A549 (cell line): ENCODE measurements around the gene TYRO3. TPM values are rescaled to one million over a fixed set of nuclear protein-coding genes. Genes with fewer than 3 reads are reported as not detected.

Source experiments
- ATAC-seq, 2 experiments: fragments of 200-7000 bp in 1 of 2; fragments of >200 bp in 1 of 2; cut with Nextera tagmentation in 1 of 2; cut with Tn5 transposase in 1 of 2; 3 replicates each; pipeline versions ENCODE4 v1.8.0 to v1.9.1; 2018 to 2020; ENCODE audit warnings: mild to moderate bottlenecking in 1 of 2, moderate library complexity in 1 of 2
- CTCF ChIA-PET: fragments of 300-600 bp; sonication (Branson Sonifier 250); formaldehyde crosslinking; extraction: SDS; loops from one replicate; lab custom pipeline; 2021; ENCODE audit warnings: antibody characterized with exemption, inconsistent platforms; lab: Yijun Ruan, JAX
- POLR2A ChIA-PET: fragments of 350-600 bp; formaldehyde crosslinking; extraction: SDS; loops from one replicate; lab custom pipeline; 2021; ENCODE audit warnings: antibody characterized with exemption, inconsistent platforms; lab: Yijun Ruan, JAX
- DNase-seq, 2 experiments: peaks; one replicate each; pipeline versions ENCODE4 v3.0.0 to v3.0.0-alpha.2; 2011 to 2016; ENCODE audit warnings: low read depth in 1 of 2, low spot score in 1 of 2
- FAIRE-seq: peaks from 2 replicates; lab custom pipeline; 2011; peaks lifted over from hg19 to GRCh38; lab: Jason Lieb, UNC
- H3K27ac ChIP-seq, 2 experiments: fragments of >200 bp; sonication (Bioruptor Twin); formaldehyde crosslinking; 3 replicates each; pipeline ENCODE4 v1.5.1; 2016 to 2017
- H3K4me1 ChIP-seq: fragments of >200 bp; sonication (Bioruptor Twin); formaldehyde crosslinking; 3 replicates; pipeline ENCODE4 v1.6.1; 2016
- H3K4me2 ChIP-seq: fragments of >200 bp; sonication (Bioruptor Twin); formaldehyde crosslinking; 3 replicates; pipeline ENCODE4 v1.6.1; 2016
- H3K4me3 ChIP-seq: fragments of >200 bp; sonication (Bioruptor Twin); formaldehyde crosslinking; 3 replicates; pipeline ENCODE4 v1.5.1; 2016
- H3K9me3 ChIP-seq: fragments of >200 bp; sonication (Bioruptor Twin); formaldehyde crosslinking; 3 replicates; pipeline ENCODE4 v1.6.1; 2016
- ATOH8 ChIP-seq: fragments of 250-450 bp; sonication (Bioruptor Pico); IDR thresholded peaks from 2 replicates; pipeline ENCODE4 v1.5.0; 2020; ENCODE audit warnings: low read depth, mild to moderate bottlenecking, moderate library complexity
- BCL3 ChIP-seq: fragments of >200 bp; sonication (Bioruptor Twin); formaldehyde crosslinking; IDR thresholded peaks from 3 replicates; pipeline ENCODE4 v1.6.1; 2016
- BHLHE40 ChIP-seq: IDR thresholded peaks from 2 replicates; pipeline ENCODE4 v1.6.1; 2012; ENCODE audit warnings: low read depth, low read length, inconsistent platforms
- CEBPB ChIP-seq, 2 experiments: fragments of >200 bp in 1 of 2; sonication (Bioruptor Twin) in 1 of 2; formaldehyde crosslinking in 1 of 2; IDR thresholded peaks; 2 replicates each; pipeline ENCODE4 v1.6.1; 2012 to 2016
- CHD2 ChIP-seq: fragments of 150-350 bp; IDR thresholded peaks from 2 replicates; pipeline ENCODE4 v1.6.1; 2014; ENCODE audit warnings: low read length; ENCODE audit not compliant: partially characterized antibody
- E2F6 ChIP-seq: IDR thresholded peaks from 2 replicates; pipeline ENCODE4 v1.6.1; 2012; ENCODE audit warnings: low read depth, borderline replicate concordance
- EHF ChIP-seq: fragments of 250-450 bp; sonication (Bioruptor Pico); IDR thresholded peaks from 2 replicates; pipeline ENCODE4 v1.5.0; 2020; ENCODE audit warnings: mild to moderate bottlenecking
- ELK1 ChIP-seq: fragments of 150-350 bp; IDR thresholded peaks from 2 replicates; pipeline ENCODE4 v1.6.1; 2014; ENCODE audit warnings: low read depth, mild to moderate bottlenecking, low read length
- FOSB ChIP-seq: fragments of 250-450 bp; sonication (Bioruptor Pico); IDR thresholded peaks from 2 replicates; pipeline ENCODE4 v1.5.0; 2020; ENCODE audit warnings: mild to moderate bottlenecking, moderate library complexity
- FOSL2 ChIP-seq, 2 experiments: fragments of 450-650 bp in 1 of 2; fragments of >200 bp in 1 of 2; sonication (Bioruptor Twin) in 1 of 2; formaldehyde crosslinking; IDR thresholded peaks; 2 replicates each; pipeline versions ENCODE4 v1.5.0 to v1.6.1; 2016 to 2020; ENCODE audit warnings: mild to moderate bottlenecking in 1 of 2, moderate library complexity in 1 of 2
- FOXS1 ChIP-seq: fragments of 250-450 bp; sonication (Bioruptor Pico); IDR thresholded peaks from 2 replicates; pipeline ENCODE4 v1.5.0; 2020; ENCODE audit warnings: mild to moderate bottlenecking, moderate library complexity
- HDAC2 ChIP-seq: fragments of 200-600 bp; sonication (generic); IDR thresholded peaks from 2 replicates; pipeline ENCODE4 v1.6.1; 2016
- HEYL ChIP-seq: fragments of 250-450 bp; sonication (Bioruptor Pico); IDR thresholded peaks from 2 replicates; pipeline ENCODE4 v1.8.0; 2021; ENCODE audit warnings: mild to moderate bottlenecking, moderate library complexity
- HOXB13 ChIP-seq: fragments of 250-450 bp; sonication (Bioruptor Pico); IDR thresholded peaks from 2 replicates; pipeline ENCODE4 v1.5.0; 2020; ENCODE audit warnings: low read depth, mild to moderate bottlenecking, moderate library complexity
- HOXB5 ChIP-seq: fragments of 250-450 bp; sonication (Bioruptor Pico); IDR thresholded peaks from 2 replicates; pipeline ENCODE4 v1.5.0; 2020; ENCODE audit warnings: mild to moderate bottlenecking, moderate library complexity
- JUN ChIP-seq, 2 experiments: fragments of >200 bp; sonication (Bioruptor Twin); formaldehyde crosslinking; IDR thresholded peaks; 2 replicates in 1 of 2; 3 replicates in 1 of 2; pipeline ENCODE4 v1.6.1; 2016 to 2017
- MAFK ChIP-seq: fragments of 450-650 bp; IDR thresholded peaks from 2 replicates; pipeline ENCODE4 v1.6.1; 2014; ENCODE audit not compliant: partially characterized antibody
- MAX ChIP-seq: IDR thresholded peaks from 2 replicates; pipeline ENCODE4 v1.6.1; 2012
- MAZ ChIP-seq: fragments of 150-350 bp; IDR thresholded peaks from 2 replicates; pipeline ENCODE4 v1.6.1; 2014; ENCODE audit warnings: antibody characterized with exemption, low read depth, low read length, borderline replicate concordance
- NPAS2 ChIP-seq: fragments of 250-450 bp; sonication (Bioruptor Pico); IDR thresholded peaks from 2 replicates; pipeline ENCODE4 v1.8.0; 2022; ENCODE audit warnings: mild to moderate bottlenecking, moderate library complexity, borderline replicate concordance
- NR3C1 ChIP-seq: fragments of >200 bp; sonication (Bioruptor Twin); formaldehyde crosslinking; IDR thresholded peaks from 3 replicates; pipeline ENCODE4 v1.6.1; 2017
- PHF8 ChIP-seq: fragments of 200-600 bp; sonication (generic); IDR thresholded peaks from 2 replicates; pipeline ENCODE4 v1.6.1; 2016; ENCODE audit warnings: low read depth, mild to moderate bottlenecking, antibody characterized with exemption, moderate library complexity, borderline replicate concordance
- POLR2A ChIP-seq: IDR thresholded peaks from 2 replicates; pipeline ENCODE4 v1.6.1; 2012; ENCODE audit warnings: mild to moderate bottlenecking, low read length
- REST ChIP-seq: fragments of 200-600 bp; sonication (generic); IDR thresholded peaks from 2 replicates; pipeline ENCODE4 v1.6.1; 2016; ENCODE audit warnings: antibody characterized with exemption, mild to moderate bottlenecking, moderate library complexity
- RNF2 ChIP-seq: fragments of 200-600 bp; sonication (generic); IDR thresholded peaks from 2 replicates; pipeline ENCODE4 v1.6.1; 2016; ENCODE audit warnings: low read depth, mild to moderate bottlenecking, antibody characterized with exemption, moderate library complexity, borderline replicate concordance
- TFCP2L1 ChIP-seq: fragments of 250-450 bp; sonication (Bioruptor Pico); IDR thresholded peaks from 2 replicates; pipeline ENCODE4 v1.5.0; 2021; ENCODE audit warnings: mild to moderate bottlenecking
- TP53 ChIP-seq: fragments of 250-450 bp; sonication (Bioruptor Pico); IDR thresholded peaks from 2 replicates; pipeline ENCODE4 v1.5.0; 2021; ENCODE audit warnings: mild to moderate bottlenecking, moderate library complexity
- USF2 ChIP-seq: fragments of 450-650 bp; IDR thresholded peaks from 2 replicates; pipeline ENCODE4 v1.6.1; 2014; ENCODE audit warnings: antibody characterized with exemption
- ZNF302 ChIP-seq: fragments of 250-450 bp; sonication (Bioruptor Pico); IDR thresholded peaks from 2 replicates; pipeline ENCODE4 v1.9.0; 2021; ENCODE audit warnings: inconsistent platforms, mild to moderate bottlenecking, moderate library complexity
- WGBS: methylation state at CpG from one replicate; pipeline ENCODE4 v1.1.6; 2017; ENCODE audit errors: missing lambda C conversion rate; 5-methylcytosine and 5-hydroxymethylcytosine counted together
- polyA plus RNA-seq, 4 experiments: library from polyadenylated mRNA; depleted of rRNA in 3 of 4; stranded (reverse); fragments of >200 nt; fragmentation: RNase III in 1 of 4; extraction: RNeasy Plus Mini Kit Qiagen cat#74134 plus additional on column Dnase treatment in 1 of 4; gene quantifications; 2 replicates in 3 of 4; 3 replicates in 1 of 4; pipeline ENCODE4 v1.2.3, GENCODE V29; 2011 to 2017

Gene TYRO3
- polyA plus RNA-seq, 2 of the 4 experiments (the other 2 are of a cell fraction): 7.6 to 8.1 TPM

GRCh38 chr15:41621200-41622193, 62.5 kb downstream of the TYRO3 start:
- H3K4me3 ChIP-seq: peak overlapping the region; percentile 58
- ATAC-seq (peak; percentile 93 to 94), FAIRE-seq (no peak), DNase-seq (peak; percentile 89 to 93)
- ChIA-PET POLR2A (interaction anchor here (0.6 to 1.7 kb wide), 11 partner anchors 10 to 156 kb away, joined by 3 to 7 read pairs (median 6); partner anchors contain the start of genes ITPKA, MAPKBP1 and RPAP1), CTCF (interaction anchor here (1.4 to 1.7 kb wide), 3 partner anchors 9 to 18 kb away, joined by 3 to 7 read pairs (median 4); no protein-coding TSS in a partner anchor)
- peak overlapping the region; percentile 98 for H3K27ac ChIP-seq
- peak overlapping the region; percentile 93 for H3K4me2 ChIP-seq
- WGBS: under 1% methylated on average over 35 of the region's 104 CpGs
- 0 out of 3 replicates have a peak, but pooled peaks cover 3% of the 10 kb centered on the region for H3K4me1 ChIP-seq
- no peaks in the 10 kb centered on the region for H3K9me3 ChIP-seq
- TF ChIP-seq BHLHE40 (peak; percentile 60; the same call in 1 of the 2 replicates), TFCP2L1 (CRISPR knock-in tag) (peak; percentile 73; the same call in 1 of the 2 replicates), USF2 (peak; percentile 95), RNF2 (peak; percentile 89), ATOH8 (peak; percentile 87), HEYL (CRISPR knock-in tag) (no peak), BCL3 (peak; percentile 81; the same call in 2 of the 3 replicates), HOXB13 (CRISPR knock-in tag) (peak; percentile 87), FOXS1 (CRISPR knock-in tag) (peak; percentile 45; the same call in 1 of the 2 replicates), E2F6 (peak; percentile 95), MAX (peak; percentile 97), ZNF302 (CRISPR knock-in tag) (0 out of 2 replicates have a peak, but pooled peaks have one; percentile 29), FOSL2 (IDR thresholded peaks at IDR 0.05) (no peak), FOSL2 (CRISPR knock-in tag; IDR thresholded peaks at IDR 0.05) (no peak), ELK1 (no peak), CHD2 (peak; percentile 41), PHF8 (peak; percentile 29; the same call in 1 of the 2 replicates), REST (peak; percentile 62), FOSB (CRISPR knock-in tag) (0 out of 2 replicates have a peak, but pooled peaks have one; percentile 45), NR3C1 (no peak), CEBPB (IDR thresholded peaks at IDR 0.05) (no peak), MAFK (no peak), HDAC2 (no peak; the same call in 1 of the 2 replicates), MAZ (no peak), POLR2A (peak; percentile 44), JUN (IDR thresholded peaks at IDR 0.05) (peak; percentile 18 to 42; a peak in 4 of 5 replicates), TP53 (peak; percentile 63; the same call in 1 of the 2 replicates), NPAS2 (CRISPR knock-in tag) (peak; percentile 52; the same call in 1 of the 2 replicates), HOXB5 (CRISPR knock-in tag) (peak; percentile 94), EHF (CRISPR knock-in tag) (peak; percentile 62; the same call in 1 of the 2 replicates)
